ENCODE data around the gene SCFD2. TPM values are rescaled to one million over a fixed set of nuclear protein-coding genes. Genes with fewer than 3 reads are reported as not detected.

The SCFD2 gene
- total and polyA plus RNA-seq, 2 of the 8 experiments (the other 6 are each of a cell fraction or from before 2014, with no cell fraction given), result 6.2 to 10.2 TPM

DNA sequence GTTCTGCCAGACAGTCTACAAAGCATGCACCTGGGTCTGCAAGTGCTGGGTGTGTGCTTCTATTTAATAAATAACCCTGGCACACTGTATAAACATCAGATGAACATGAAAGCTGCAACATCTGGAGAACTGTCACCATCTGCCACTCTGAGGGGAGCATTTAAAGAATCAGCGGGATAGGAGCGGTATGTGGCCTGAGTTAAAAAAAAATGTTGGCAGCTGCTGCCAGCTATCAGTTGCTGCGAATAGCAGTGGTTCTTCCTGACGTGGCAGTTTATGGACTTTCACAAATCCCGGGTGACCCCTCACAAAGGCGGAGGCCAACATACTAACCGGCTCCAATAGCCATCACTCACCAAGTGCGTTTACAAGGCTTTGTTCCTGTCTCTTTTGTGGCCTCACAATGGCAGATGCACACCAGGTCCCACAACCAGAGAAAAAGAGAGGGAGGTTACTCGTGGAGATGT is 408.6 kb downstream of the SCFD2 start:
- no peak overlapping the region for H2BK15ac ChIP-seq (ENCODE audit: low read length)
- H3K27me3 ChIP-seq (replicated peaks in 1 of 4; ENCODE audit: control insufficient read depth in 3 of 4, extremely low read depth in 1 of 4, insufficient read depth in 3 of 4, low read length in 3 of 4), result no peaks in the 10 kb centered on the region
- H2BK20ac ChIP-seq (ENCODE audit: low read length), result no peak overlapping the region
- H3K23me2 ChIP-seq (ENCODE audit: low read depth, low read length), result no peaks in the 10 kb centered on the region
- peaks cover 0 to 10% (median 3%) of the 10 kb centered on the region in 4 experiments; a peak in 3 of 7 replicates for H3K4me1 ChIP-seq (replicated peaks in 1 of 4; ENCODE audit: control insufficient read depth in 3 of 4, insufficient read depth in 4 of 4, low read length in 3 of 4)
- no peak overlapping the region for H3K27ac ChIP-seq (ENCODE audit: low read depth, low read length)
- no peaks in the 10 kb centered on the region for H3K9me3 ChIP-seq (ENCODE audit: insufficient read depth in 2 of 2, low read depth in 1 of 2, low read length in 1 of 2)
- no peak overlapping the region; the same call in 1 of the 2 replicates for H3K18ac ChIP-seq (ENCODE audit: extremely low read depth, low read length)
- ChIA-PET CTCF (ENCODE audit: partially characterized antibody) (interaction anchor here (0.9 to 2.3 kb wide), 5 partner anchors 14 to 408 kb away, joined by 3 to 6 read pairs (median 5); no protein-coding TSS in a partner anchor), POLR2A (ENCODE audit: partially characterized antibody) (no interaction called here)
- H3K14ac ChIP-seq (ENCODE audit: insufficient read length), result no peak overlapping the region
- no peak overlapping the region for H3K56ac ChIP-seq (replicated peaks; ENCODE audit: insufficient read length, low read depth, low read length)
- no peak overlapping the region for H3K9ac ChIP-seq (replicated peaks in 1 of 4; ENCODE audit: extremely low read depth in 1 of 4, low read depth in 3 of 4, low read length in 3 of 4)
- no peak overlapping the region for H2AK5ac ChIP-seq (ENCODE audit: low read depth, low read length)
- H2AFZ ChIP-seq (ENCODE audit: low read length), result no peak overlapping the region
- no peak overlapping the region for H3K4ac ChIP-seq (replicated peaks; ENCODE audit: insufficient read length, low read depth, low read length)
- DNase-seq (ENCODE audit: low read depth in 1 of 2, low spot score in 2 of 2), result no peak
- WGBS, 2 experiments (ENCODE audit: extremely low coverage in 1 of 2, insufficient coverage in 1 of 2, insufficient read length in 1 of 2, insufficient replicate concordance in 2 of 2, low coverage in 1 of 2, low lambda C conversion rate in 2 of 2, missing lambda C conversion rate in 1 of 2), result 76% methylated on average over 9 of the region's 9 CpGs; no CpG with 5 or more reads in 1 of the 2 experiments
- no peak for FAIRE-seq
- H3K79me1 ChIP-seq (ENCODE audit: low read depth, low read length), result no peaks in the 10 kb centered on the region
- H3K23ac ChIP-seq (ENCODE audit: insufficient read length), result no peak overlapping the region
- H4K5ac ChIP-seq (ENCODE audit: insufficient read length, low read depth, low read length), result no peak overlapping the region
- no peak overlapping the region for H2BK12ac ChIP-seq (ENCODE audit: low read depth, low read length)
- no peaks in the 10 kb centered on the region for H4K20me1 ChIP-seq (replicated peaks in 1 of 2; ENCODE audit: control insufficient read depth in 1 of 2, insufficient read depth in 2 of 2, low read length in 2 of 2)
- H2BK5ac ChIP-seq (ENCODE audit: low read depth, low read length), result no peak overlapping the region
- H3K79me2 ChIP-seq (ENCODE audit: control insufficient read depth in 1 of 2, insufficient read depth in 2 of 2, low read length in 2 of 2), result no peaks in the 10 kb centered on the region
- H3K4me2 ChIP-seq (ENCODE audit: insufficient read depth in 1 of 2, low read depth in 2 of 2, low read length in 2 of 2), result no peak overlapping the region; a peak in 1 of 4 replicates
- H3K4me3 ChIP-seq (ENCODE audit: extremely low read depth in 1 of 4, insufficient read depth in 2 of 4, low read depth in 3 of 4, low read length in 4 of 4), result no peak overlapping the region
- H4K8ac ChIP-seq (ENCODE audit: extremely low read depth, insufficient read depth, low read length), result no peak overlapping the region
- no peaks in the 10 kb centered on the region for H3K36me3 ChIP-seq (ENCODE audit: control insufficient read depth in 2 of 4, insufficient read depth in 4 of 4, low read length in 3 of 4)
- no peak overlapping the region for H2BK120ac ChIP-seq (replicated peaks; ENCODE audit: low read depth, low read length)
- H4K91ac ChIP-seq (replicated peaks; ENCODE audit: insufficient read length, low read length), result no peak overlapping the region
- TF ChIP-seq, protein P1, sequence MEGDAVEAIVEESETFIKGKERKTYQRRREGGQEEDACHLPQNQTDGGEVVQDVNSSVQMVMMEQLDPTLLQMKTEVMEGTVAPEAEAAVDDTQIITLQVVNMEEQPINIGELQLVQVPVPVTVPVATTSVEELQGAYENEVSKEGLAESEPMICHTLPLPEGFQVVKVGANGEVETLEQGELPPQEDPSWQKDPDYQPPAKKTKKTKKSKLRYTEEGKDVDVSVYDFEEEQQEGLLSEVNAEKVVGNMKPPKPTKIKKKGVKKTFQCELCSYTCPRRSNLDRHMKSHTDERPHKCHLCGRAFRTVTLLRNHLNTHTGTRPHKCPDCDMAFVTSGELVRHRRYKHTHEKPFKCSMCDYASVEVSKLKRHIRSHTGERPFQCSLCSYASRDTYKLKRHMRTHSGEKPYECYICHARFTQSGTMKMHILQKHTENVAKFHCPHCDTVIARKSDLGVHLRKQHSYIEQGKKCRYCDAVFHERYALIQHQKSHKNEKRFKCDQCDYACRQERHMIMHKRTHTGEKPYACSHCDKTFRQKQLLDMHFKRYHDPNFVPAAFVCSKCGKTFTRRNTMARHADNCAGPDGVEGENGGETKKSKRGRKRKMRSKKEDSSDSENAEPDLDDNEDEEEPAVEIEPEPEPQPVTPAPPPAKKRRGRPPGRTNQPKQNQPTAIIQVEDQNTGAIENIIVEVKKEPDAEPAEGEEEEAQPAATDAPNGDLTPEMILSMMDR (IDR thresholded peaks at IDR 0.05; ENCODE audit: control extremely low read depth in 1 of 3, insufficient read depth in 1 of 3, low read depth in 1 of 3, low read length in 3 of 3), result no peak
- TF ChIP-seq POLR2A (IDR thresholded peaks at IDR 0.05; ENCODE audit: control extremely low read depth in 1 of 2, low read depth in 2 of 2, low read length in 2 of 2), result no peak
- no peak for TF ChIP-seq ASH2L (IDR thresholded peaks at IDR 0.05; ENCODE audit: low read length)
- TF ChIP-seq, protein P2, sequence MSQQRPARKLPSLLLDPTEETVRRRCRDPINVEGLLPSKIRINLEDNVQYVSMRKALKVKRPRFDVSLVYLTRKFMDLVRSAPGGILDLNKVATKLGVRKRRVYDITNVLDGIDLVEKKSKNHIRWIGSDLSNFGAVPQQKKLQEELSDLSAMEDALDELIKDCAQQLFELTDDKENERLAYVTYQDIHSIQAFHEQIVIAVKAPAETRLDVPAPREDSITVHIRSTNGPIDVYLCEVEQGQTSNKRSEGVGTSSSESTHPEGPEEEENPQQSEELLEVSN (IDR thresholded peaks at IDR 0.05), result no peak
- no peak for TF ChIP-seq RBBP5 (IDR thresholded peaks at IDR 0.05; ENCODE audit: borderline replicate concordance, low read depth, low read length)
- TF ChIP-seq, protein P3, sequence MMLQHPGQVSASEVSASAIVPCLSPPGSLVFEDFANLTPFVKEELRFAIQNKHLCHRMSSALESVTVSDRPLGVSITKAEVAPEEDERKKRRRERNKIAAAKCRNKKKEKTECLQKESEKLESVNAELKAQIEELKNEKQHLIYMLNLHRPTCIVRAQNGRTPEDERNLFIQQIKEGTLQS (IDR thresholded peaks at IDR 0.05; ENCODE audit: insufficient read depth, low read depth, low read length), result no peak
- no peak for TF ChIP-seq BRCA1 (IDR thresholded peaks at IDR 0.05; ENCODE audit: low read depth, low read length)
- TF ChIP-seq KDM1A (IDR thresholded peaks at IDR 0.05; ENCODE audit: borderline replicate concordance, low read length), result no peak
- TF ChIP-seq SIN3A (conservative IDR thresholded peaks at IDR 0.05 in 1 of 2, IDR thresholded peaks at IDR 0.05 in 1 of 2; ENCODE audit: low read depth in 1 of 2, low read length in 2 of 2), result no peak
- TF ChIP-seq ZNF274 (IDR thresholded peaks at IDR 0.05; ENCODE audit: borderline replicate concordance, extremely low read depth, low read length), result no peak

All from H1 (cell line).